Superior temporal gyrus (tissue), 1 donor: ENCODE data around the gene MINDY3.
"Not testable (repeated sequence)": the region's sequence is repeated elsewhere in the genome, so short reads cannot be mapped to it uniquely, and the experiment has no call there.

Experiments
- DNase-seq: peaks from one replicate; pipeline ENCODE4 v3.0.0-alpha.2; 2016; ENCODE audit errors: extremely low spot score

The MINDY3 gene

GRCh38 chr10:15856328-15857015 lies 3.8 kb downstream of the MINDY3 start:
- DNase-seq = no peak

GRCh38 chr10:15853800-15854199 lies 6.5 kb downstream of the MINDY3 start:
- no peak for DNase-seq

GRCh38 chr10:15852111-15852557 lies 8.2 kb downstream of the MINDY3 start:
- DNase-seq = no peak

GRCh38 chr10:15850337-15850978 lies 9.8 kb downstream of the MINDY3 start:
- DNase-seq = not testable (repeated sequence)

GRCh38 chr10:15849316-15849715 lies 11.0 kb downstream of the MINDY3 start:
- DNase-seq = no peak

GRCh38 chr10:15847481-15847880 lies 12.8 kb downstream of the MINDY3 start:
- no peak for DNase-seq

GRCh38 chr10:15844517-15844916 lies 15.8 kb downstream of the MINDY3 start:
- DNase-seq = no peak

GRCh38 chr10:15843695-15844094 lies 16.6 kb downstream of the MINDY3 start:
- no peak for DNase-seq

GRCh38 chr10:15842556-15843169 lies 17.6 kb downstream of the MINDY3 start:
- DNase-seq = no peak

GRCh38 chr10:15841696-15842095 lies 18.6 kb downstream of the MINDY3 start:
- no peak for DNase-seq

- DNase-seq = no peak
Measured at GRCh38 chr10:15836807-15837206, 23.5 kb downstream of the MINDY3 start.

GRCh38 chr10:15829495-15829894 lies 30.8 kb downstream of the MINDY3 start:
- DNase-seq = no peak

- DNase-seq = peak; percentile 66
Measured at GRCh38 chr10:15824498-15824897, 35.8 kb downstream of the MINDY3 start.

GRCh38 chr10:15822131-15822530 lies 38.2 kb downstream of the MINDY3 start:
- DNase-seq = no peak

- DNase-seq = no peak
Measured at GRCh38 chr10:15821046-15821683, 39.1 kb downstream of the MINDY3 start.

GRCh38 chr10:15817409-15818046 lies 42.8 kb downstream of the MINDY3 start:
- DNase-seq = no peak

GRCh38 chr10:15815242-15815885 lies 44.9 kb downstream of the MINDY3 start:
- DNase-seq = no peak

- DNase-seq = no peak
Measured at GRCh38 chr10:15814565-15814964, 45.7 kb downstream of the MINDY3 start.

GRCh38 chr10:15813415-15813814 lies 46.9 kb downstream of the MINDY3 start:
- DNase-seq = no peak

GRCh38 chr10:15809450-15809849 lies 50.9 kb downstream of the MINDY3 start:
- no peak for DNase-seq

- no peak for DNase-seq
Measured at GRCh38 chr10:15808204-15808797, 52.0 kb downstream of the MINDY3 start.
